Measurements from ENCODE around the gene RYK. TPM values are rescaled to one million over a fixed set of nuclear protein-coding genes. Genes with fewer than 3 reads are reported as not detected.

The RYK gene
- polyA plus RNA-seq, 1 of the 3 experiments (the other 2 are of a cell fraction) = 25.9 TPM

GRCh38 chr3:134143828-134144401 lies 106.7 kb downstream of the RYK start:
- no peak for DNase-seq
- H3K79me2 ChIP-seq (ENCODE audit: insufficient read depth) = no peaks in the 10 kb centered on the region
- TF ChIP-seq EP300 (IDR thresholded peaks at IDR 0.05; ENCODE audit: borderline replicate concordance in 1 of 2, low read depth in 1 of 2, low read length in 1 of 2) (no peak), PBX3 (IDR thresholded peaks at IDR 0.05) (no peak), SIN3A (IDR thresholded peaks at IDR 0.05; ENCODE audit: borderline replicate concordance, low read depth, low read length) (no peak), REST (IDR thresholded peaks at IDR 0.05; ENCODE audit: low read depth, low read length) (no peak), YY1 (IDR thresholded peaks at IDR 0.05; ENCODE audit: low read depth) (no peak), MEF2A (IDR thresholded peaks at IDR 0.05; ENCODE audit: borderline replicate concordance, low read depth) (no peak), SMC3 (IDR thresholded peaks at IDR 0.05; ENCODE audit: low read depth, low read length) (no peak), TEAD4 (IDR thresholded peaks at IDR 0.05; ENCODE audit: borderline replicate concordance, insufficient read depth) (no peak), RFX5 (IDR thresholded peaks at IDR 0.05; ENCODE audit: low read length) (no peak), POLR2AphosphoS5 (IDR thresholded peaks at IDR 0.05; ENCODE audit: low read depth, low read length) (no peak), JUND (IDR thresholded peaks at IDR 0.05) (no peak)
- no peaks in the 10 kb centered on the region for H3K27me3 ChIP-seq (ENCODE audit: insufficient read depth)
- H3K4me3 ChIP-seq (ENCODE audit: low read depth in 2 of 2, low read length in 1 of 2) = no peak overlapping the region
- WGBS (ENCODE audit: low lambda C conversion rate) = 94% methylated on average over 6 of the region's 6 CpGs
- no peaks in the 10 kb centered on the region for H4K20me1 ChIP-seq (ENCODE audit: insufficient read depth)
- H2AFZ ChIP-seq (ENCODE audit: low read depth) = no peak overlapping the region
- CTCF ChIA-PET = no interaction called here
- H3F3A ChIP-seq (replicated peaks; ENCODE audit: insufficient read depth) = no peaks in the 10 kb centered on the region
- H3K27ac ChIP-seq (ENCODE audit: low read depth in 2 of 2, low read length in 1 of 2) = no peak overlapping the region
- H3K9ac ChIP-seq = no peak overlapping the region
- peaks cover 0 to 4% of the 10 kb centered on the region in 2 experiments; a peak in 1 of 4 replicates for H3K4me1 ChIP-seq (ENCODE audit: control insufficient read depth in 1 of 2, insufficient read depth in 2 of 2, low read depth in 1 of 2, low read length in 1 of 2)
- no peaks in the 10 kb centered on the region for H3K9me2 ChIP-seq
- POLR2A ChIA-PET = no interaction called here
- no peak overlapping the region for H3K4me2 ChIP-seq
- H3K36me3 ChIP-seq (replicated peaks in 1 of 2; ENCODE audit: control insufficient read depth in 1 of 2, insufficient read depth in 2 of 2, low read length in 1 of 2) = peaks cover 0 to 13% of the 10 kb centered on the region in 2 experiments
- no peaks in the 10 kb centered on the region for H3K9me3 ChIP-seq

GRCh38 chr3:134136604-134137003 lies 114.1 kb downstream of the RYK start:
- peaks cover 0 to 12% of the 10 kb centered on the region in 2 experiments for H3K36me3 ChIP-seq (replicated peaks in 1 of 2; ENCODE audit: control insufficient read depth in 1 of 2, insufficient read depth in 2 of 2, low read length in 1 of 2)
- CTCF ChIA-PET = no interaction called here
- no peak for TF ChIP-seq FOXJ3 (CRISPR knock-in tag; IDR thresholded peaks at IDR 0.05)
- TF ChIP-seq SIN3A (IDR thresholded peaks at IDR 0.05; ENCODE audit: borderline replicate concordance, low read depth, low read length) = no peak
- TF ChIP-seq ZBTB33 (IDR thresholded peaks at IDR 0.05; ENCODE audit: borderline replicate concordance, low read depth) = no peak
- TF ChIP-seq FOXM1 (IDR thresholded peaks at IDR 0.05; ENCODE audit: low read depth) = no peak
- no peak for TF ChIP-seq RXRA (IDR thresholded peaks at IDR 0.05; ENCODE audit: borderline replicate concordance, low read depth)
- H3K4me1 ChIP-seq (ENCODE audit: control insufficient read depth in 1 of 2, insufficient read depth in 2 of 2, low read depth in 1 of 2, low read length in 1 of 2) = no peaks in the 10 kb centered on the region
- no peak overlapping the region for H2AFZ ChIP-seq (ENCODE audit: low read depth)
- H3K79me2 ChIP-seq (ENCODE audit: insufficient read depth) = no peaks in the 10 kb centered on the region
- DNase-seq = no peak
- H3F3A ChIP-seq (replicated peaks; ENCODE audit: insufficient read depth) = no peaks in the 10 kb centered on the region
- no peaks in the 10 kb centered on the region for H3K9me3 ChIP-seq
- no peak overlapping the region for H3K27ac ChIP-seq (ENCODE audit: low read depth in 2 of 2, low read length in 1 of 2)
- no peaks in the 10 kb centered on the region for H3K9me2 ChIP-seq
- no peak overlapping the region for H3K4me2 ChIP-seq
- 93% methylated on average over 3 of the region's 3 CpGs for WGBS (ENCODE audit: low lambda C conversion rate)
- no peaks in the 10 kb centered on the region for H4K20me1 ChIP-seq (ENCODE audit: insufficient read depth)
- POLR2A ChIA-PET = no interaction called here
- H3K9ac ChIP-seq = no peak overlapping the region
- no peaks in the 10 kb centered on the region for H3K27me3 ChIP-seq (ENCODE audit: insufficient read depth)
- no peak overlapping the region for H3K4me3 ChIP-seq (ENCODE audit: low read depth in 2 of 2, low read length in 1 of 2)
